CD4-positive, alpha-beta T cell treated with Interferon gamma for 1 hour (primary cell): Measurements from ENCODE around the gene LRCH2.

Experiments
- DNase-seq: peaks from one replicate; pipeline ENCODE4 v3.0.0-alpha.2; 2020

The LRCH2 gene

GRCh38 chrX:115192244-115192700, 41.6 kb downstream of the LRCH2 start:
- DNase-seq: no peak

GRCh38 chrX:115191490-115192243, 42.2 kb downstream of the LRCH2 start:
- DNase-seq: no peak

GRCh38 chrX:115190636-115191489, 43.0 kb downstream of the LRCH2 start:
- no peak for DNase-seq

- DNase-seq: no peak
Measured at GRCh38 chrX:115189646-115190635, 44.0 kb downstream of the LRCH2 start.

GRCh38 chrX:115189110-115189509, 44.8 kb downstream of the LRCH2 start, which contains the start of gene RBMXL3:
TSS of gene RBMXL3 (plus strand) at chrX:115189410. CDS start at chrX:115189442, 32 bp downstream.
- no peak for DNase-seq

- DNase-seq: no peak
Measured at GRCh38 chrX:115183980-115184379, 49.9 kb downstream of the LRCH2 start.

- DNase-seq: no peak
Measured at GRCh38 chrX:115178473-115178872, 55.4 kb downstream of the LRCH2 start.

- no peak for DNase-seq
Measured at GRCh38 chrX:115177932-115178331, 56.0 kb downstream of the LRCH2 start.

- DNase-seq: no peak
Measured at GRCh38 chrX:115174548-115174947, 59.3 kb downstream of the LRCH2 start.

- no peak for DNase-seq
Measured at GRCh38 chrX:115173181-115173580, 60.7 kb downstream of the LRCH2 start.

GRCh38 chrX:115147220-115147619, 86.7 kb downstream of the LRCH2 start:
- DNase-seq: no peak

GRCh38 chrX:115142057-115142456, 91.8 kb downstream of the LRCH2 start:
- no peak for DNase-seq

GRCh38 chrX:115138040-115138439, 95.9 kb downstream of the LRCH2 start:
- no peak for DNase-seq

- DNase-seq: no peak
Measured at GRCh38 chrX:115134382-115134781, 99.5 kb downstream of the LRCH2 start.

GRCh38 chrX:115112411-115112810, 121.5 kb downstream of the LRCH2 start:
- DNase-seq: no peak

GRCh38 chrX:115098897-115099296, 135.0 kb downstream of the LRCH2 start:
- DNase-seq: no peak

GRCh38 chrX:115093191-115093590, 140.7 kb downstream of the LRCH2 start:
- DNase-seq: no peak

- DNase-seq: no peak
Measured at GRCh38 chrX:115089419-115089818, 144.5 kb downstream of the LRCH2 start.

GRCh38 chrX:115068896-115069295, 165.0 kb downstream of the LRCH2 start:
- no peak for DNase-seq

GRCh38 chrX:115067812-115068211, 166.1 kb downstream of the LRCH2 start:
- DNase-seq: no peak

- no peak for DNase-seq
Measured at GRCh38 chrX:115065304-115065703, 168.6 kb downstream of the LRCH2 start.
